ENCODE measurements around the gene SNAPC4.

GRCh38 chr9:136405481-136405880 is 5.5 kb upstream of the SNAPC4 start:
- TF ChIP-seq MXI1 (IDR thresholded peaks at IDR 0.05; ENCODE audit: low read depth, low read length), result no peak
- TF ChIP-seq EZH2phosphoT487 (IDR thresholded peaks at IDR 0.05; ENCODE audit: borderline replicate concordance, low read depth), result no peak
